Trophoblast cell (in vitro differentiated cells and primary cell): ENCODE data around the gene HCRTR1. TPM values are rescaled to one million over a fixed set of nuclear protein-coding genes. Genes with fewer than 3 reads are reported as not detected.

Source experiments
- DNase-seq, 2 donors: peaks; one replicate each; pipeline ENCODE4 v3.0.0-alpha.2; 2016
- H2AFZ ChIP-seq: 2 replicates; pipeline ENCODE4 v1.6.1; 2013; ENCODE audit warnings: low read length, moderate library complexity, mild to moderate bottlenecking; ENCODE audit not compliant: insufficient read depth, poor library complexity
- H2AK5ac ChIP-seq: 2 replicates; pipeline ENCODE4 v1.6.1; 2013; ENCODE audit warnings: mild to moderate bottlenecking, low read length
- H2BK120ac ChIP-seq: 2 replicates; pipeline ENCODE4 v1.6.1; 2013; ENCODE audit warnings: low read length, mild to moderate bottlenecking, moderate library complexity; ENCODE audit not compliant: insufficient read depth, poor library complexity
- H2BK12ac ChIP-seq: 2 replicates; pipeline ENCODE4 v1.6.1; 2013; ENCODE audit warnings: mild to moderate bottlenecking, low read length, moderate library complexity
- H2BK5ac ChIP-seq: 2 replicates; pipeline ENCODE4 v1.6.1; 2013; ENCODE audit warnings: low read length, low read depth, moderate library complexity, mild to moderate bottlenecking; ENCODE audit not compliant: poor library complexity
- H3K14ac ChIP-seq: 2 replicates; pipeline ENCODE4 v1.6.1; 2013; ENCODE audit warnings: mild to moderate bottlenecking, low read length
- H3K18ac ChIP-seq: 2 replicates; pipeline ENCODE4 v1.6.1; 2013; ENCODE audit warnings: mild to moderate bottlenecking, low read length
- H3K23ac ChIP-seq: 2 replicates; pipeline ENCODE4 v1.6.1; 2013; ENCODE audit warnings: low read length
- H3K27ac ChIP-seq: 2 replicates; pipeline ENCODE4 v1.5.1; 2013; ENCODE audit warnings: low read depth, mild to moderate bottlenecking, inconsistent platforms, low read length, moderate library complexity
- H3K27me3 ChIP-seq: 2 replicates; pipeline ENCODE4 v1.6.1; 2013; ENCODE audit warnings: inconsistent platforms, mild to moderate bottlenecking, low read length, moderate library complexity; ENCODE audit not compliant: insufficient read depth
- H3K36me3 ChIP-seq, 2 experiments: 1 replicate in 1 of 2; 2 replicates in 1 of 2; pipeline ENCODE4 v1.6.1; 2013; ENCODE audit warnings: low read length in 2 of 2, mild to moderate bottlenecking in 2 of 2, moderate library complexity in 1 of 2; ENCODE audit not compliant: insufficient read depth in 2 of 2, control insufficient read depth in 1 of 2
- H3K4ac ChIP-seq: 2 replicates; pipeline ENCODE4 v1.6.1; 2013; ENCODE audit warnings: low read depth, mild to moderate bottlenecking, low read length, moderate library complexity
- H3K4me1 ChIP-seq, 2 experiments: 1 replicate in 1 of 2; 2 replicates in 1 of 2; pipeline ENCODE4 v1.6.1; 2013; ENCODE audit warnings: low read length in 2 of 2, mild to moderate bottlenecking in 2 of 2, moderate library complexity in 1 of 2; ENCODE audit not compliant: insufficient read depth in 2 of 2, control insufficient read depth in 1 of 2
- H3K4me2 ChIP-seq: 2 replicates; pipeline ENCODE4 v1.6.1; 2013; ENCODE audit warnings: inconsistent platforms, mild to moderate bottlenecking, low read length, moderate library complexity
- H3K4me3 ChIP-seq: 2 replicates; pipeline ENCODE4 v1.5.1; 2013; ENCODE audit warnings: mild to moderate bottlenecking, low read depth, low read length, inconsistent platforms
- H3K79me1 ChIP-seq: one replicate; pipeline ENCODE4 v1.6.1; 2013; ENCODE audit warnings: low read length
- H3K79me2 ChIP-seq: 2 replicates; pipeline ENCODE4 v1.6.1; 2013; ENCODE audit warnings: low read length, mild to moderate bottlenecking; ENCODE audit not compliant: control insufficient read depth, insufficient read depth, poor library complexity
- H3K9ac ChIP-seq: 2 replicates; pipeline ENCODE4 v1.6.1; 2013; ENCODE audit warnings: mild to moderate bottlenecking, low read length
- H3K9me3 ChIP-seq: 2 replicates; pipeline ENCODE4 v1.6.1; 2013; ENCODE audit warnings: low read depth, mild to moderate bottlenecking, control low read depth, inconsistent platforms, low read length; ENCODE audit not compliant: insufficient read depth
- H4K12ac ChIP-seq: 2 replicates; pipeline ENCODE4 v1.6.1; 2013; ENCODE audit warnings: low read depth, mild to moderate bottlenecking, low read length, moderate library complexity
- H4K8ac ChIP-seq: 2 replicates; pipeline ENCODE4 v1.6.1; 2013; ENCODE audit warnings: low read depth, mild to moderate bottlenecking, low read length, moderate library complexity
- H4K91ac ChIP-seq: one replicate; pipeline ENCODE4 v1.6.1; 2013; ENCODE audit warnings: low read depth, mild to moderate bottlenecking, low read length, moderate library complexity
- WGBS: extraction: QIAGEN DNeasy Blood & Tissue Kit; methylation state at CpG from one replicate; pipeline ENCODE4 v1.1.7; 2013; ENCODE audit warnings: missing lambda C conversion rate; ENCODE audit not compliant: insufficient read length, insufficient coverage; ENCODE audit errors: extremely low coverage; 5-methylcytosine and 5-hydroxymethylcytosine counted together
- polyA plus RNA-seq: library from polyadenylated mRNA; stranded (reverse); fragments of 200-250 nt; gene quantifications from 2 replicates; pipeline ENCODE4 v1.2.3, GENCODE V29; 2013

The HCRTR1 gene
- polyA plus RNA-seq: 1.4 and 1.5 TPM in 2 replicates

- WGBS: no CpG with 5 or more reads among the region's 48 CpGs
- H3K27ac ChIP-seq: no peak within 1 kb of the TSS
- H4K91ac ChIP-seq: peak within 1 kb of the TSS; percentile 75
- H3K18ac ChIP-seq: peak within 1 kb of the TSS; percentile 83
- peak within 1 kb of the TSS; percentile 63 for H3K14ac ChIP-seq
- H3K36me3 ChIP-seq: no peaks in the 10 kb centered on the region
- H3K23ac ChIP-seq: no peak within 1 kb of the TSS
- peak within 1 kb of the TSS; percentile 73 for H2AFZ ChIP-seq
- H2BK120ac ChIP-seq: peak within 1 kb of the TSS; percentile 75
- H3K27me3 ChIP-seq: no peaks in the 10 kb centered on the region
- H3K79me1 ChIP-seq: peaks cover 15% of the 10 kb centered on the region
- H2AK5ac ChIP-seq: no peak within 1 kb of the TSS
- H3K9me3 ChIP-seq: peaks cover 3% of the 10 kb centered on the region
- peak within 1 kb of the TSS; percentile 91 for H3K4me2 ChIP-seq
- peaks cover 13 to 21% of the 10 kb centered on the region in 2 experiments for H3K4me1 ChIP-seq
- peaks cover 4% of the 10 kb centered on the region for H3K79me2 ChIP-seq
- H3K4ac ChIP-seq: peak within 1 kb of the TSS; percentile 56
- H4K8ac ChIP-seq: peak within 1 kb of the TSS; percentile 66
- peak within 1 kb of the TSS; percentile 44 for H3K9ac ChIP-seq
- DNase-seq: no peak
- H3K4me3 ChIP-seq: peak within 1 kb of the TSS; percentile 74
- peak within 1 kb of the TSS; percentile 4 for H2BK5ac ChIP-seq
- peak within 1 kb of the TSS; percentile 50 for H4K12ac ChIP-seq
- H2BK12ac ChIP-seq: peak within 1 kb of the TSS; percentile 87
Measured at GRCh38 chr1:31617218-31617915, at the start of gene HCRTR1. Gene HCRTR1 (plus strand): TSS chr1:31617689. CDS start chr1:31619193, 1,504 bp downstream.

- Histone ChIP-seq H3K79me2 (peaks cover 13% of the 10 kb centered on the region), H3K36me3 (no peaks in the 10 kb centered on the region), H2BK12ac (peak overlapping the region; percentile 96), H3K9ac (no peak overlapping the region), H3K27ac (no peak overlapping the region), H3K4me2 (no peak overlapping the region), H4K12ac (no peak overlapping the region), H2AK5ac (peak overlapping the region; percentile 47), H3K18ac (no peak overlapping the region), H3K4ac (peak overlapping the region; percentile 40), H3K14ac (peak overlapping the region; percentile 11), H3K79me1 (peaks cover 49% of the 10 kb centered on the region), H2BK5ac (peak overlapping the region; percentile 32), H3K27me3 (no peaks in the 10 kb centered on the region), H2BK120ac (peak overlapping the region; percentile 35), H4K8ac (no peak overlapping the region), H3K4me3 (no peak overlapping the region), H4K91ac (peak overlapping the region; percentile 75), H2AFZ (no peak overlapping the region), H3K23ac (no peak overlapping the region), H3K9me3 (no peaks in the 10 kb centered on the region), H3K4me1 (peaks cover 42 to 51% of the 10 kb centered on the region in 2 experiments)
- peak; percentile 65 to 83 for DNase-seq
- WGBS: no CpG with 5 or more reads among the region's 10 CpGs
Measured at GRCh38 chr1:31567956-31568570, 49.4 kb upstream of the HCRTR1 start.

GRCh38 chr1:31568895-31569595 is 48.4 kb upstream of the HCRTR1 start:
- no peak overlapping the region for H3K27ac ChIP-seq
- H3K27me3 ChIP-seq: no peaks in the 10 kb centered on the region
- peak overlapping the region; percentile 76 for H3K14ac ChIP-seq
- no peaks in the 10 kb centered on the region for H3K36me3 ChIP-seq
- peak overlapping the region; percentile 35 for H2BK120ac ChIP-seq
- peaks cover 15% of the 10 kb centered on the region for H3K79me2 ChIP-seq
- H4K12ac ChIP-seq: no peak overlapping the region
- peak overlapping the region; percentile 3 for H4K8ac ChIP-seq
- peaks cover 46% of the 10 kb centered on the region for H3K79me1 ChIP-seq
- H3K9me3 ChIP-seq: no peaks in the 10 kb centered on the region
- peaks cover 39 to 47% of the 10 kb centered on the region in 2 experiments for H3K4me1 ChIP-seq
- peak overlapping the region; percentile 11 for H2AFZ ChIP-seq
- no peak overlapping the region for H2BK5ac ChIP-seq
- no peak overlapping the region for H3K9ac ChIP-seq
- no peak overlapping the region for H3K4me3 ChIP-seq
- peak overlapping the region; percentile 84 for H2AK5ac ChIP-seq
- peak overlapping the region; percentile 1 for H3K4ac ChIP-seq
- DNase-seq: no peak
- no CpG with 5 or more reads among the region's 11 CpGs for WGBS
- H3K4me2 ChIP-seq: no peak overlapping the region
- H3K18ac ChIP-seq: peak overlapping the region; percentile 76
- peak overlapping the region; percentile 75 for H4K91ac ChIP-seq
- H2BK12ac ChIP-seq: peak overlapping the region; percentile 96
- H3K23ac ChIP-seq: no peak overlapping the region

GRCh38 chr1:31569596-31570173 is 47.8 kb upstream of the HCRTR1 start:
- peaks cover 13% of the 10 kb centered on the region for H3K79me2 ChIP-seq
- H3K18ac ChIP-seq: peak overlapping the region; percentile 49
- peak overlapping the region; percentile 11 for H2AFZ ChIP-seq
- no peaks in the 10 kb centered on the region for H3K9me3 ChIP-seq
- H2BK120ac ChIP-seq: peak overlapping the region; percentile 18
- no peak overlapping the region for H3K9ac ChIP-seq
- no peaks in the 10 kb centered on the region for H3K36me3 ChIP-seq
- H2BK12ac ChIP-seq: peak overlapping the region; percentile 96
- no peak overlapping the region for H4K12ac ChIP-seq
- no peaks in the 10 kb centered on the region for H3K27me3 ChIP-seq
- no peak for DNase-seq
- peak overlapping the region; percentile 75 for H4K91ac ChIP-seq
- peaks cover 43% of the 10 kb centered on the region for H3K79me1 ChIP-seq
- H3K14ac ChIP-seq: peak overlapping the region; percentile 76
- peak overlapping the region; percentile 3 for H4K8ac ChIP-seq
- no CpG with 5 or more reads among the region's 13 CpGs for WGBS
- H2AK5ac ChIP-seq: peak overlapping the region; percentile 84
- H3K4me3 ChIP-seq: no peak overlapping the region
- no peak overlapping the region for H3K4me2 ChIP-seq
- no peak overlapping the region for H2BK5ac ChIP-seq
- no peak overlapping the region for H3K23ac ChIP-seq
- H3K4ac ChIP-seq: peak overlapping the region; percentile 1
- H3K4me1 ChIP-seq: peaks cover 33 to 47% of the 10 kb centered on the region in 2 experiments
- H3K27ac ChIP-seq: no peak overlapping the region
